Thyroid gland (tissue), 4 donors: ENCODE results near the gene ST14.

Experiments
- POLR2A ChIP-seq, 2 donors: fragments of 450-650 bp; IDR thresholded peaks; one replicate each; pipeline ENCODE4 v1.6.1; 2017; ENCODE audit warnings: antibody characterized with exemption in 2 of 2, mild to moderate bottlenecking in 2 of 2, moderate library complexity in 1 of 2
- TF ChIP-seq, protein P1 (sequence below), 6 experiments: fragments of 200-600 bp in 3 of 6; fragments of 450-650 bp in 3 of 6; sonication (generic) in 3 of 6; IDR thresholded peaks; one replicate each; pipeline ENCODE4 v1.5.1; 2016 to 2019; ENCODE audit warnings: antibody characterized with exemption in 6 of 6, mild to moderate bottlenecking in 2 of 6, inconsistent platforms in 1 of 6, moderate library complexity in 1 of 6

- TF ChIP-seq, protein P1, sequence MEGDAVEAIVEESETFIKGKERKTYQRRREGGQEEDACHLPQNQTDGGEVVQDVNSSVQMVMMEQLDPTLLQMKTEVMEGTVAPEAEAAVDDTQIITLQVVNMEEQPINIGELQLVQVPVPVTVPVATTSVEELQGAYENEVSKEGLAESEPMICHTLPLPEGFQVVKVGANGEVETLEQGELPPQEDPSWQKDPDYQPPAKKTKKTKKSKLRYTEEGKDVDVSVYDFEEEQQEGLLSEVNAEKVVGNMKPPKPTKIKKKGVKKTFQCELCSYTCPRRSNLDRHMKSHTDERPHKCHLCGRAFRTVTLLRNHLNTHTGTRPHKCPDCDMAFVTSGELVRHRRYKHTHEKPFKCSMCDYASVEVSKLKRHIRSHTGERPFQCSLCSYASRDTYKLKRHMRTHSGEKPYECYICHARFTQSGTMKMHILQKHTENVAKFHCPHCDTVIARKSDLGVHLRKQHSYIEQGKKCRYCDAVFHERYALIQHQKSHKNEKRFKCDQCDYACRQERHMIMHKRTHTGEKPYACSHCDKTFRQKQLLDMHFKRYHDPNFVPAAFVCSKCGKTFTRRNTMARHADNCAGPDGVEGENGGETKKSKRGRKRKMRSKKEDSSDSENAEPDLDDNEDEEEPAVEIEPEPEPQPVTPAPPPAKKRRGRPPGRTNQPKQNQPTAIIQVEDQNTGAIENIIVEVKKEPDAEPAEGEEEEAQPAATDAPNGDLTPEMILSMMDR (IDR thresholded peaks at IDR 0.05): no peak
- TF ChIP-seq POLR2A (IDR thresholded peaks at IDR 0.05): no peak
Measured at GRCh38 chr11:130144861-130145281, 14.7 kb upstream of the ST14 start.
